ENCODE data around the gene MRPS7. TPM values are rescaled to one million over a fixed set of nuclear protein-coding genes. Genes with fewer than 3 reads are reported as not detected.
A peak's percentile ranks its signal among the peaks of the same experiment; 100 is the strongest.

MRPS7 gene
- total RNA-seq = 21.8 TPM

GRCh38 chr17:75261336-75262111 lies at the start of gene MRPS7, which contains the start of gene GGA3:
Gene MRPS7 (plus strand): TSS chr17:75261879. CDS start chr17:75261901, 22 bp downstream.
Gene GGA3 (minus strand): TSS chr17:75261606. CDS start chr17:75261587, 19 bp downstream.
- peak; percentile 98 for DNase-seq (ENCODE audit: low spot score)
- intact Hi-C loops (cut with DNase I) = no loop called here
- peak; percentile 99 for ATAC-seq

- no peak for ATAC-seq
- no peak for DNase-seq (ENCODE audit: low spot score)
- intact Hi-C loops (cut with DNase I) = no loop called here
Observed at GRCh38 chr17:75218131-75218530, 43.5 kb upstream of the MRPS7 start.

- intact Hi-C loops (cut with DNase I) = no loop called here
- DNase-seq (ENCODE audit: low spot score) (no peak), ATAC-seq (no peak)
Observed at GRCh38 chr17:75219815-75220214, 41.9 kb upstream of the MRPS7 start.

- intact Hi-C loops (cut with DNase I) = no loop called here
- DNase-seq (ENCODE audit: low spot score) (no peak), ATAC-seq (no peak)
Observed at GRCh38 chr17:75225016-75225415, 36.7 kb upstream of the MRPS7 start.

- DNase-seq (ENCODE audit: low spot score) (no peak), ATAC-seq (no peak)
- intact Hi-C loops (cut with DNase I) = no loop called here
Observed at GRCh38 chr17:75227729-75228128, 34.0 kb upstream of the MRPS7 start.

- DNase-seq (ENCODE audit: low spot score) = no peak
- peak; percentile 55 for ATAC-seq
- intact Hi-C loops (cut with DNase I) = no loop called here
Observed at GRCh38 chr17:75228305-75228704, 33.4 kb upstream of the MRPS7 start.

- ATAC-seq (peak; percentile 31), DNase-seq (ENCODE audit: low spot score) (no peak)
- intact Hi-C loops (cut with DNase I) = no loop called here
Observed at GRCh38 chr17:75228847-75229246, 32.8 kb upstream of the MRPS7 start.

GRCh38 chr17:75231071-75231470 lies 30.6 kb upstream of the MRPS7 start:
- DNase-seq (ENCODE audit: low spot score) (no peak), ATAC-seq (no peak)
- intact Hi-C loops (cut with DNase I) = no loop called here

GRCh38 chr17:75231741-75232464 lies 29.8 kb upstream of the MRPS7 start:
- intact Hi-C loops (cut with DNase I) = no loop called here
- no peak for ATAC-seq
- no peak for DNase-seq (ENCODE audit: low spot score)

GRCh38 chr17:75232786-75233185 lies 28.9 kb upstream of the MRPS7 start:
- DNase-seq (ENCODE audit: low spot score) = no peak
- intact Hi-C loops (cut with DNase I) = no loop called here
- ATAC-seq = no peak

GRCh38 chr17:75237100-75238014 lies 24.3 kb upstream of the MRPS7 start:
- DNase-seq (ENCODE audit: low spot score) (no peak), ATAC-seq (no peak)
- intact Hi-C loops (cut with DNase I) = no loop called here

GRCh38 chr17:75238020-75238580 lies 23.6 kb upstream of the MRPS7 start:
- DNase-seq (ENCODE audit: low spot score) (no peak), ATAC-seq (no peak)
- intact Hi-C loops (cut with DNase I) = no loop called here

- intact Hi-C loops (cut with DNase I) = no loop called here
- peak; percentile 42 for ATAC-seq
- DNase-seq (ENCODE audit: low spot score) = no peak
Observed at GRCh38 chr17:75238684-75239191, 22.9 kb upstream of the MRPS7 start.

- intact Hi-C loops (cut with DNase I) = no loop called here
- ATAC-seq = no peak
- no peak for DNase-seq (ENCODE audit: low spot score)
Observed at GRCh38 chr17:75239214-75239613, 22.5 kb upstream of the MRPS7 start.

GRCh38 chr17:75239778-75240393 lies 21.8 kb upstream of the MRPS7 start:
- DNase-seq (ENCODE audit: low spot score) (no peak), ATAC-seq (no peak)
- intact Hi-C loops (cut with DNase I) = no loop called here

GRCh38 chr17:75240394-75241142 lies 21.1 kb upstream of the MRPS7 start:
- DNase-seq (ENCODE audit: low spot score) = no peak
- intact Hi-C loops (cut with DNase I) = no loop called here

GRCh38 chr17:75241143-75241430 lies 20.6 kb upstream of the MRPS7 start:
- intact Hi-C loops (cut with DNase I) = no loop called here
- no peak for DNase-seq (ENCODE audit: low spot score)

More at GRCh38 chr17:75240394-75241142, 21.1 kb upstream of the MRPS7 start:
- peak; percentile 69 for ATAC-seq

GRCh38 chr17:75241502-75241901 lies 20.2 kb upstream of the MRPS7 start:
- intact Hi-C loops (cut with DNase I) = no loop called here
- DNase-seq (ENCODE audit: low spot score) = no peak
- ATAC-seq = no peak

More at GRCh38 chr17:75241143-75241430, 20.6 kb upstream of the MRPS7 start:
- ATAC-seq = peak; percentile 58

Measured in sciatic nerve (tissue), 2 donors.